Airway epithelial cell (primary cell): ENCODE measurements around the gene ZSCAN10. TPM values are rescaled to one million over a fixed set of nuclear protein-coding genes. Genes with fewer than 3 reads are reported as not detected.

Experiments used
- total RNA-seq: library from RNA; depleted of rRNA; stranded (reverse); fragments of >200 nt; gene quantifications from 2 replicates; pipeline ENCODE4 v1.2.3, GENCODE V29; 2015

The ZSCAN10 gene
- total RNA-seq: not detected in 2 replicates

GRCh38 chr16:3098459-3099394, at the start of gene ZSCAN10:
Gene ZSCAN10, minus strand, starts transcription at chr16:3099294. Its CDS starts 6,357 bp downstream, at chr16:3092937.

GRCh38 chr16:3134338-3135125, 35.4 kb upstream of the ZSCAN10 start, which contains the start of gene ZNF213:
Gene ZNF213, plus strand, starts transcription at chr16:3135029. Its CDS starts 2,252 bp downstream, at chr16:3137281.

GRCh38 chr16:3112058-3112880, 13.2 kb upstream of the ZSCAN10 start, which contains the start of gene ZNF205:
Gene ZNF205, plus strand, starts transcription at chr16:3112586. Its CDS starts 845 bp downstream, at chr16:3113431.

GRCh38 chr16:3065069-3065741, 33.9 kb downstream of the ZSCAN10 start, which contains the start of gene IL32:
Gene IL32, plus strand, starts transcription at chr16:3065640. Its CDS starts 172 bp downstream, at chr16:3065812.

GRCh38 chr16:3045758-3046640, 53.1 kb downstream of the ZSCAN10 start, which contains the start of gene MMP25:
Gene MMP25, plus strand, starts transcription at chr16:3046561. Its CDS starts 357 bp downstream, at chr16:3046918.

Other genes with a start within 250 kb of the ZSCAN10 start
- 21.6 and 23.4 TPM in 2 replicates for gene PRSS22, start 241.1 kb downstream of the ZSCAN10 start, total RNA-seq
- 74.3 and 115 TPM in 2 replicates for gene FLYWCH2, start 216.1 kb downstream of the ZSCAN10 start, total RNA-seq
- 38.6 and 46.0 TPM in 2 replicates for gene FLYWCH1, start 187.4 kb downstream of the ZSCAN10 start, total RNA-seq
- 22.7 and 23.4 TPM in 2 replicates for gene KREMEN2, start 135.0 kb downstream of the ZSCAN10 start, total RNA-seq
- 20.6 and 27.6 TPM in 2 replicates for gene PAQR4, start 129.9 kb downstream of the ZSCAN10 start, total RNA-seq
- 52.6 and 82.7 TPM in 2 replicates for gene PKMYT1, start 118.8 kb downstream of the ZSCAN10 start, total RNA-seq
- gene CLDN9, start 86.4 kb downstream of the ZSCAN10 start, total RNA-seq: 0.49 TPM in 1 of 2 replicates, not detected in the other
- gene CLDN6, start 81.1 kb downstream of the ZSCAN10 start, total RNA-seq: 0.63 and 0.70 TPM in 2 replicates
- 298 and 319 TPM in 2 replicates for gene TNFRSF12A, start 78.9 kb downstream of the ZSCAN10 start, total RNA-seq
- gene HCFC1R1, start 75.4 kb downstream of the ZSCAN10 start, total RNA-seq: 27.3 and 35.7 TPM in 2 replicates
- 35.3 and 36.5 TPM in 2 replicates for gene THOC6, start 75.3 kb downstream of the ZSCAN10 start, total RNA-seq
- gene BICDL2, start 62.4 kb downstream of the ZSCAN10 start, total RNA-seq: 18.6 and 24.9 TPM in 2 replicates
- gene MMP25, start 52.7 kb downstream of the ZSCAN10 start, total RNA-seq: 0.46 and 0.56 TPM in 2 replicates
- 10.1 and 10.9 TPM in 2 replicates for gene IL32, start 33.7 kb downstream of the ZSCAN10 start, total RNA-seq
- 18.0 and 20.3 TPM in 2 replicates for gene ZNF205, start 13.3 kb upstream of the ZSCAN10 start, total RNA-seq
- gene ZNF213, start 35.7 kb upstream of the ZSCAN10 start, total RNA-seq: 4.9 and 9.0 TPM in 2 replicates
- gene OR1F1, start 88.9 kb upstream of the ZSCAN10 start, total RNA-seq: 0.78 TPM in 1 of 2 replicates, not detected in the other
- gene ZNF200, start 135.9 kb upstream of the ZSCAN10 start, total RNA-seq: 5.0 and 5.7 TPM in 2 replicates
- under 0.01 TPM in 1 of 2 replicates, not detected in the other for gene MEFV, start 157.3 kb upstream of the ZSCAN10 start, total RNA-seq
- 31.0 and 34.0 TPM in 2 replicates for gene ZNF263, start 184.2 kb upstream of the ZSCAN10 start, total RNA-seq
- gene TIGD7, start 206.1 kb upstream of the ZSCAN10 start, total RNA-seq: 1.5 TPM in 2 replicates
- gene ZNF75A, start 206.2 kb upstream of the ZSCAN10 start, total RNA-seq: 6.1 and 10.2 TPM in 2 replicates